HepG2 (cell line): ENCODE data around the gene DPH3. TPM values are rescaled to one million over a fixed set of nuclear protein-coding genes. Genes with fewer than 3 reads are reported as not detected.

Experiments
- ATAC-seq: fragments of 200-7000 bp; cut with Tn5 transposase; 3 replicates; pipeline ENCODE4 v1.9.1; 2020; ENCODE audit warnings: mild to moderate bottlenecking, moderate library complexity
- BruUV-seq: library from RNA; stranded (reverse); fragments of 400-500 nt; replicated peaks from 2 replicates; lab custom pipeline; 2021; lab: Mats Ljungman, UMichigan
- CTCF ChIA-PET: fragments of 300-600 bp; formaldehyde crosslinking; extraction: SDS; loops from one replicate; lab custom pipeline; 2021; ENCODE audit warnings: low total read pairs, inconsistent platforms, low intra/inter-chr PET ratio; lab: Yijun Ruan, JAX
- POLR2A ChIA-PET: fragments of 350-600 bp; sonication (Branson Sonifier 250); formaldehyde crosslinking; loops from one replicate; lab custom pipeline; 2020; ENCODE audit warnings: antibody characterized with exemption, inconsistent platforms; lab: Yijun Ruan, JAX
- DNase-seq: peaks from one replicate; pipeline ENCODE4 v3.0.0-alpha.2; 2015; ENCODE audit warnings: low spot score
- FAIRE-seq: peaks from 3 replicates; lab custom pipeline; 2011; peaks lifted over from hg19 to GRCh38; lab: Jason Lieb, UNC
- H2AFZ ChIP-seq: one replicate; pipeline ENCODE4 v1.6.1; 2011; ENCODE audit warnings: low read length, inconsistent platforms
- H3K27ac ChIP-seq: fragments of 300-600 bp; 3 replicates; pipeline ENCODE4 v1.8.0; 2011; ENCODE audit warnings: mixed run types, mild to moderate bottlenecking, mixed read lengths, low read length, inconsistent platforms; ENCODE audit not compliant: insufficient read depth; ENCODE audit errors: extremely low read length
- H3K27me3 ChIP-seq, 2 experiments: fragments of 200-600 bp in 1 of 2; 2 replicates in 1 of 2; 3 replicates in 1 of 2; pipeline versions ENCODE4 v1.6.0 to v1.8.0; 2011; ENCODE audit warnings: low read length in 2 of 2, mild to moderate bottlenecking in 2 of 2, moderate library complexity in 2 of 2, inconsistent platforms in 1 of 2; ENCODE audit not compliant: insufficient read depth in 2 of 2, control insufficient read depth in 1 of 2
- H3K36me3 ChIP-seq, 2 experiments: fragments of 200-600 bp in 1 of 2; replicated peaks in 1 of 2; 2 replicates in 1 of 2; 3 replicates in 1 of 2; pipeline versions ENCODE4 v1.5.1 to v1.8.0; 2011; ENCODE audit warnings: low read length in 2 of 2, inconsistent platforms in 1 of 2; ENCODE audit not compliant: insufficient read depth in 2 of 2, control insufficient read depth in 1 of 2
- H3K4me1 ChIP-seq: 2 replicates; pipeline ENCODE4 v1.5.1; 2012; ENCODE audit warnings: low read length, inconsistent platforms; ENCODE audit not compliant: insufficient read depth
- H3K4me2 ChIP-seq: 2 replicates; pipeline ENCODE4 v1.6.0; 2011; ENCODE audit warnings: low read depth, low read length, inconsistent platforms
- H3K4me3 ChIP-seq, 3 experiments: fragments of 200-600 bp in 1 of 3; sonication (generic), shearing (Covaris generic) in 1 of 3; replicated peaks in 1 of 3; 2 replicates each; pipeline ENCODE4 v1.5.1; 2011 to 2016; ENCODE audit warnings: low read length in 3 of 3, inconsistent platforms in 2 of 3, low read depth in 2 of 3, mild to moderate bottlenecking in 2 of 3, control low read depth in 1 of 3, mixed read lengths in 1 of 3; ENCODE audit not compliant: insufficient read depth in 1 of 3
- H3K79me2 ChIP-seq: one replicate; pipeline ENCODE4 v1.6.1; 2011; ENCODE audit warnings: low read length, inconsistent platforms; ENCODE audit not compliant: insufficient read depth
- H3K9ac ChIP-seq: 2 replicates; pipeline ENCODE4 v1.6.0; 2011; ENCODE audit warnings: mild to moderate bottlenecking, low read depth, low read length, inconsistent platforms; ENCODE audit not compliant: insufficient read depth
- H3K9me3 ChIP-seq: 2 replicates; pipeline ENCODE4 v1.5.1; 2012; ENCODE audit warnings: mild to moderate bottlenecking, low read length
- H4K20me1 ChIP-seq: 2 replicates; pipeline ENCODE4 v1.6.0; 2011; ENCODE audit warnings: inconsistent platforms, mild to moderate bottlenecking, low read length, moderate library complexity; ENCODE audit not compliant: insufficient read depth
- E2F2 ChIP-seq: sonication (generic); formaldehyde crosslinking; IDR thresholded peaks from 2 replicates; pipeline ENCODE4 v1.4.0; 2020; ENCODE audit warnings: missing genetic modification reagents, borderline replicate concordance
- ELF1 ChIP-seq: sonication (generic); formaldehyde crosslinking; IDR thresholded peaks from 2 replicates; pipeline ENCODE4 v1.4.0; 2020; ENCODE audit warnings: missing genetic modification reagents
- ISL2 ChIP-seq: sonication (generic); formaldehyde crosslinking; IDR thresholded peaks from 2 replicates; pipeline ENCODE4 v1.5.0; 2020; ENCODE audit warnings: missing genetic modification reagents
- KLF11 ChIP-seq: IDR thresholded peaks from 2 replicates; pipeline ENCODE4 v1.6.1; 2016; ENCODE audit warnings: missing compliant biosample characterization
- MAFG ChIP-seq: sonication (generic); formaldehyde crosslinking; IDR thresholded peaks from 2 replicates; pipeline ENCODE4 v1.5.1; 2020; ENCODE audit warnings: mild to moderate bottlenecking, missing genetic modification reagents
- PAX8 ChIP-seq: sonication (generic); formaldehyde crosslinking; IDR thresholded peaks from 2 replicates; pipeline ENCODE4 v1.8.0; 2022; ENCODE audit warnings: mild to moderate bottlenecking, missing genetic modification reagents, borderline replicate concordance
- ZBTB4 ChIP-seq: sonication (generic); formaldehyde crosslinking; IDR thresholded peaks from 2 replicates; pipeline ENCODE4 v1.4.0; 2020; ENCODE audit warnings: missing genetic modification reagents, mild to moderate bottlenecking, borderline replicate concordance
- ZFP36 ChIP-seq: fragments of 150-350 bp; IDR thresholded peaks from 2 replicates; pipeline ENCODE4 v1.6.1; 2018; ENCODE audit warnings: borderline replicate concordance, low read length, low read depth; ENCODE audit not compliant: partially characterized antibody
- ZNF280D ChIP-seq: sonication (generic); formaldehyde crosslinking; IDR thresholded peaks from 2 replicates; pipeline ENCODE4 v1.5.1; 2020; ENCODE audit warnings: mild to moderate bottlenecking, missing genetic modification reagents
- ZNF30 ChIP-seq: sonication (generic); formaldehyde crosslinking; IDR thresholded peaks from 2 replicates; pipeline ENCODE4 v1.5.0; 2020; ENCODE audit warnings: mild to moderate bottlenecking, missing genetic modification reagents
- ZNF33A ChIP-seq: sonication (generic); formaldehyde crosslinking; IDR thresholded peaks from 2 replicates; pipeline ENCODE4 v1.5.1; 2020; ENCODE audit warnings: missing genetic modification reagents, mild to moderate bottlenecking, moderate library complexity, borderline replicate concordance
- ZNF354B ChIP-seq: sonication (generic); formaldehyde crosslinking; IDR thresholded peaks from 2 replicates; pipeline ENCODE4 v1.8.0; 2022; ENCODE audit warnings: mild to moderate bottlenecking, missing genetic modification reagents
- ZNF670 ChIP-seq: sonication (generic); formaldehyde crosslinking; IDR thresholded peaks from 2 replicates; pipeline ENCODE4 v1.8.0; 2022; ENCODE audit warnings: mild to moderate bottlenecking, missing genetic modification reagents, borderline replicate concordance
- ZNF724P ChIP-seq: sonication (generic); formaldehyde crosslinking; IDR thresholded peaks from 2 replicates; pipeline ENCODE4 v1.8.0; 2022; ENCODE audit warnings: missing genetic modification reagents, borderline replicate concordance
- ZNF746 ChIP-seq: sonication (generic); formaldehyde crosslinking; IDR thresholded peaks from 2 replicates; pipeline ENCODE4 v1.8.0; 2022; ENCODE audit warnings: mild to moderate bottlenecking, missing genetic modification reagents
- WGBS: methylation state at CpG from one replicate; pipeline ENCODE4 v1.1.6; 2017; ENCODE audit warnings: low lambda C conversion rate; 5-methylcytosine and 5-hydroxymethylcytosine counted together
- in situ Hi-C: cut with HindIII; loops from 2 replicates; pipeline ENCODE4 v1.10.0; 2017; ENCODE audit warnings: low pct_unique_long_range_greater_than_20kb; ENCODE audit not compliant: extremely low pct_ligation_motif_present
- intact Hi-C: fragments of 100-400 bp; cut with micrococcal nuclease; formaldehyde crosslinking; loops from one replicate; pipeline ENCODE4 v1.10.0; 2022; ENCODE audit not compliant: unreplicated experiment
- polyA plus RNA-seq, 8 experiments: library from polyadenylated mRNA; depleted of rRNA in 3 of 8; stranded (reverse) in 7 of 8; unstranded in 1 of 8; fragments of >200 nt; fragmentation: Illumina TruSeq in 4 of 8; extraction: Trizol in 4 of 8; gene quantifications; 2 replicates each; pipeline versions ENCODE4 v1.2.1 to v1.2.3, GENCODE V29; 2011 to 2016; ENCODE audit warnings: low read depth in 4 of 8, missing spikeins in 1 of 8, mixed read lengths in 1 of 8; ENCODE audit not compliant: insufficient read depth in 1 of 8
- total RNA-seq, 5 experiments: library from RNA; depleted of rRNA; stranded (reverse); fragments of >200 nt; fragmentation: Illumina TruSeq; extraction: Trizol; gene quantifications; 2 replicates each; pipeline ENCODE4 v1.2.3, GENCODE V29; 2016; ENCODE audit warnings: low read depth in 1 of 5

The DPH3 gene
- total and polyA plus RNA-seq, 2 of the 13 experiments (the other 11 are each of a cell fraction or from before 2014, with no cell fraction given) = 18.3 to 21.6 TPM

GRCh38 chr3:16241225-16241624 is 23.5 kb downstream of the DPH3 start:
- H3K36me3 ChIP-seq = no peaks in the 10 kb centered on the region
- ATAC-seq (no peak), FAIRE-seq (no peak), DNase-seq (no peak)
- H3K27me3 ChIP-seq = peaks cover 1 to 15% of the 10 kb centered on the region in 2 experiments; a peak in 2 of 5 replicates
- no peak overlapping the region for H3K4me3 ChIP-seq
- no peak overlapping the region for H3K27ac ChIP-seq
- no peaks in the 10 kb centered on the region for H3K4me1 ChIP-seq
- ChIA-PET CTCF (no interaction called here), POLR2A (interaction anchor here (2.8 kb wide), 1 partner anchor 11 kb away, joined by 11 read pairs; no protein-coding TSS in a partner anchor)
- no peak overlapping the region for H3K9ac ChIP-seq
- H2AFZ ChIP-seq = no peak overlapping the region
- H3K4me2 ChIP-seq = no peak overlapping the region
- 79% methylated on average over 5 of the region's 5 CpGs for WGBS
- no peaks in the 10 kb centered on the region for H3K79me2 ChIP-seq
- TF ChIP-seq MAFG (CRISPR knock-in tag) (no peak), ZNF746 (CRISPR knock-in tag) (no peak), ZFP36 (no peak), ISL2 (CRISPR knock-in tag) (no peak), ZNF30 (CRISPR knock-in tag) (no peak), ZBTB4 (CRISPR knock-in tag) (no peak), KLF11 (no peak), ZNF670 (no peak), PAX8 (CRISPR knock-in tag) (no peak), ZNF280D (CRISPR knock-in tag) (no peak), ELF1 (CRISPR knock-in tag) (no peak), ZNF33A (CRISPR knock-in tag) (no peak), ZNF724P (CRISPR knock-in tag) (no peak), ZNF354B (no peak), E2F2 (no peak)
- no peaks in the 10 kb centered on the region for H3K9me3 ChIP-seq
- no peaks in the 10 kb centered on the region for H4K20me1 ChIP-seq
- in situ Hi-C loops (loop anchor here (25.0 kb wide), 1 partner anchor 604 kb away; no protein-coding TSS in a partner anchor), intact Hi-C loops (loop anchor here (10.0 kb wide), 2 partner anchors 426 to 636 kb away; partner anchors contain the start of genes BTD and HACL1)
- no TSS peak for BruUV-seq
